MM.1S (cell line): ENCODE data around the gene ETV6.
"Not testable (repeated sequence)": the region's sequence is repeated elsewhere in the genome, so short reads cannot be mapped to it uniquely, and the experiment has no call there.

Source experiments
- DNase-seq: peaks from one replicate; pipeline ENCODE4 v3.0.0-alpha.2; 2015
- H2AFZ ChIP-seq: fragments of 300-600 bp; sonication (generic); 2 replicates; pipeline ENCODE4 v1.6.0; 2016; ENCODE audit warnings: antibody characterized with exemption, low read length
- H3F3A ChIP-seq: fragments of 300-600 bp; sonication (generic); 2 replicates; pipeline ENCODE4 v1.6.1; 2016; ENCODE audit warnings: mild to moderate bottlenecking, antibody characterized with exemption, low read length, moderate library complexity, mixed read lengths; ENCODE audit not compliant: insufficient read depth
- H3K27ac ChIP-seq: fragments of 300-600 bp; sonication (generic); 2 replicates; pipeline ENCODE4 v1.5.1; 2016; ENCODE audit warnings: mild to moderate bottlenecking, low read length
- H3K27me3 ChIP-seq: fragments of 300-600 bp; sonication (generic); replicated peaks from 2 replicates; pipeline ENCODE4 v1.6.0; 2016; ENCODE audit warnings: low read length; ENCODE audit not compliant: insufficient read depth
- H3K36me3 ChIP-seq: fragments of 300-600 bp; sonication (generic); replicated peaks from 2 replicates; pipeline ENCODE4 v1.6.1; 2016; ENCODE audit warnings: mild to moderate bottlenecking, low read length, mixed read lengths; ENCODE audit not compliant: insufficient read depth
- H3K4me1 ChIP-seq: fragments of 300-600 bp; sonication (generic); 2 replicates; pipeline ENCODE4 v1.6.1; 2016; ENCODE audit warnings: low read length, mixed read lengths
- H3K4me2 ChIP-seq: fragments of 300-600 bp; sonication (generic); 2 replicates; pipeline ENCODE4 v1.6.0; 2016; ENCODE audit warnings: low read depth, low read length
- H3K4me3 ChIP-seq: fragments of 300-600 bp; sonication (generic); 2 replicates; pipeline ENCODE4 v1.5.1; 2016; ENCODE audit warnings: low read length, mixed read lengths
- H3K79me2 ChIP-seq: fragments of 300-600 bp; sonication (generic); 2 replicates; pipeline ENCODE4 v1.6.1; 2016; ENCODE audit warnings: mixed run types, low read length, mixed read lengths
- H3K9ac ChIP-seq: fragments of 300-600 bp; sonication (generic); 2 replicates; pipeline ENCODE4 v1.6.1; 2016; ENCODE audit warnings: low read length, mixed read lengths
- H3K9me2 ChIP-seq: fragments of 300-600 bp; sonication (generic); replicated peaks from 2 replicates; pipeline ENCODE4 v1.6.1; 2016; ENCODE audit warnings: mild to moderate bottlenecking, low read length, mixed read lengths; ENCODE audit not compliant: insufficient read depth
- H3K9me3 ChIP-seq: fragments of 300-600 bp; sonication (generic); replicated peaks from 2 replicates; pipeline ENCODE4 v1.6.1; 2016; ENCODE audit warnings: mild to moderate bottlenecking, low read length, mixed read lengths; ENCODE audit not compliant: insufficient read depth
- H4K20me1 ChIP-seq: fragments of 300-600 bp; sonication (generic); 2 replicates; pipeline ENCODE4 v1.6.1; 2016; ENCODE audit warnings: mild to moderate bottlenecking, low read length, moderate library complexity, mixed read lengths; ENCODE audit not compliant: insufficient read depth
- EZH2 ChIP-seq: fragments of 300-600 bp; sonication (generic); optimal IDR thresholded peaks from 2 replicates; pipeline ENCODE3; 2017; ENCODE audit warnings: low read depth, mild to moderate bottlenecking, antibody characterized with exemption, low read length, mixed read lengths
- EZH2phosphoT487 ChIP-seq: fragments of 300-600 bp; sonication (generic); IDR thresholded peaks from 2 replicates; pipeline ENCODE4 v1.6.1; 2018; ENCODE audit warnings: antibody characterized with exemption, low read length
- TF ChIP-seq, protein P1 (sequence below): fragments of 300-600 bp; sonication (generic); IDR thresholded peaks from 2 replicates; pipeline ENCODE4 v1.5.1; 2016; ENCODE audit warnings: antibody characterized with exemption, low read length, mixed read lengths

ETV6 gene

DNA sequence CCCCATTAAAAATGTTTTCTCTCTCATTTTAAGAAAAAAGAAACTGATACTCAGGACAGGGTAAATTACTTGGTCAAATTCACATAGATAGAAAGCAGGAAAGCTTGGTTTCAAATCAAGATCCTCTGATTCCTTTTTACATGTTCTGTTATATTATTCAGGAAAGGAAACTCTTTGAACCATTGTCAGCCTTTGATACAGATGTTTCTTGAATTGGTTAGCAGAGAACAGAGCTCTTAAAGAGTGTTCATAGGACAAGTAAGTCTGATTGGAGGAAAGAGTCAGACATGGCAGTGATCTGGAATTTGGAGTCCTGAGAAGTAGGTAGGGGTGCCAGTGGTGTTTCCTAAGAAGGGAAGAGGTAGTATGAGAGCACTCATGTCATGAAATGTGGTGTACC lies 256.1 kb downstream of the ETV6 start:
- Histone ChIP-seq H3K4me2 (peak overlapping the region; percentile 59; the same call in 1 of the 2 replicates), H3K9ac (no peak overlapping the region; the same call in 1 of the 2 replicates), H3F3A (peaks cover 35% of the 10 kb centered on the region), H3K36me3 (no peaks in the 10 kb centered on the region), H4K20me1 (no peaks in the 10 kb centered on the region), H3K79me2 (no peaks in the 10 kb centered on the region), H3K4me3 (no peak overlapping the region), H3K27ac (peak overlapping the region; percentile 72), H3K4me1 (peaks cover 50% of the 10 kb centered on the region), H3K27me3 (no peaks in the 10 kb centered on the region), H2AFZ (peak overlapping the region; percentile 15; the same call in 1 of the 2 replicates), H3K9me3 (no peaks in the 10 kb centered on the region), H3K9me2 (no peaks in the 10 kb centered on the region)
- no peak for TF ChIP-seq EZH2phosphoT487
- TF ChIP-seq, protein P1, sequence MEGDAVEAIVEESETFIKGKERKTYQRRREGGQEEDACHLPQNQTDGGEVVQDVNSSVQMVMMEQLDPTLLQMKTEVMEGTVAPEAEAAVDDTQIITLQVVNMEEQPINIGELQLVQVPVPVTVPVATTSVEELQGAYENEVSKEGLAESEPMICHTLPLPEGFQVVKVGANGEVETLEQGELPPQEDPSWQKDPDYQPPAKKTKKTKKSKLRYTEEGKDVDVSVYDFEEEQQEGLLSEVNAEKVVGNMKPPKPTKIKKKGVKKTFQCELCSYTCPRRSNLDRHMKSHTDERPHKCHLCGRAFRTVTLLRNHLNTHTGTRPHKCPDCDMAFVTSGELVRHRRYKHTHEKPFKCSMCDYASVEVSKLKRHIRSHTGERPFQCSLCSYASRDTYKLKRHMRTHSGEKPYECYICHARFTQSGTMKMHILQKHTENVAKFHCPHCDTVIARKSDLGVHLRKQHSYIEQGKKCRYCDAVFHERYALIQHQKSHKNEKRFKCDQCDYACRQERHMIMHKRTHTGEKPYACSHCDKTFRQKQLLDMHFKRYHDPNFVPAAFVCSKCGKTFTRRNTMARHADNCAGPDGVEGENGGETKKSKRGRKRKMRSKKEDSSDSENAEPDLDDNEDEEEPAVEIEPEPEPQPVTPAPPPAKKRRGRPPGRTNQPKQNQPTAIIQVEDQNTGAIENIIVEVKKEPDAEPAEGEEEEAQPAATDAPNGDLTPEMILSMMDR, result no peak
- TF ChIP-seq EZH2, result no peak
- peak; percentile 21 for DNase-seq

DNA sequence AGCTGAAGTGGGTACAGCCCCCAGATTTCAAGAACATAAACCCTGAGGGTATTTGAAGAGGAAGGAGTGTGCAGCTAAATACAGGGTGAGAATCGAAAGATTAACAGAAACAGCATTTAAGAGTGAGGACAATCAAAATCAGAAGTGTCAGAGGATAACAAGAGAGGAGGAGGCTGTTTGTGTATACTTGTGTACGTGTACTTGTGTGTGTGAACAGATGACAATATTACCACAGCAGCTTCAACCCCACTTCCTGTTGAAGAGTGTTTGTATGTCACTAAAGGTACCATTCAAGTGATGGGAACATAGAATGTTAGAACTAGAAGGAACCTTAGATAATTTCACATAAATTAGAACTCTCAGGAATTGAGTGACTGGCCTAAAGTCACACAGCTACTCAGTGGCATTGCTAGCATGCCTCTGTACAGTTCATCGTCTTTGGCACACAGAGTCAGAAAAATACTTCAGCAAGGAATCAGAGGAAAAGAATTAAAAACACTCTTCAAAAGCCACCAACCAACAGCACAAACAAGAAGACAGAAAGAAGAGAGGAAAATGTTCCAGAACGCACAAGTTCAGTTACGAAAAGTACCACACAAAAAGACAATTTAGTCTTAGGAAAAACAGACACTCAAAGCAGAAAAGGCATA lies 256.9 kb downstream of the ETV6 start:
- no peak overlapping the region; the same call in 1 of the 2 replicates for H3K4me3 ChIP-seq
- no peaks in the 10 kb centered on the region for H3K36me3 ChIP-seq
- peaks cover 32% of the 10 kb centered on the region for H3F3A ChIP-seq
- no peak for TF ChIP-seq EZH2
- TF ChIP-seq EZH2phosphoT487, result no peak
- TF ChIP-seq, protein P1, result no peak
- H3K4me2 ChIP-seq, result peak overlapping the region; percentile 59
- H3K9me2 ChIP-seq, result no peaks in the 10 kb centered on the region
- H3K4me1 ChIP-seq, result peaks cover 44% of the 10 kb centered on the region
- H3K27me3 ChIP-seq, result no peaks in the 10 kb centered on the region
- H3K9ac ChIP-seq, result peak overlapping the region; percentile 28; the same call in 1 of the 2 replicates
- no peaks in the 10 kb centered on the region for H3K9me3 ChIP-seq
- H2AFZ ChIP-seq, result peak overlapping the region; percentile 35
- H3K27ac ChIP-seq, result peak overlapping the region; percentile 72
- DNase-seq, result peak; percentile 23
- H4K20me1 ChIP-seq, result no peaks in the 10 kb centered on the region
- no peaks in the 10 kb centered on the region for H3K79me2 ChIP-seq

DNA sequence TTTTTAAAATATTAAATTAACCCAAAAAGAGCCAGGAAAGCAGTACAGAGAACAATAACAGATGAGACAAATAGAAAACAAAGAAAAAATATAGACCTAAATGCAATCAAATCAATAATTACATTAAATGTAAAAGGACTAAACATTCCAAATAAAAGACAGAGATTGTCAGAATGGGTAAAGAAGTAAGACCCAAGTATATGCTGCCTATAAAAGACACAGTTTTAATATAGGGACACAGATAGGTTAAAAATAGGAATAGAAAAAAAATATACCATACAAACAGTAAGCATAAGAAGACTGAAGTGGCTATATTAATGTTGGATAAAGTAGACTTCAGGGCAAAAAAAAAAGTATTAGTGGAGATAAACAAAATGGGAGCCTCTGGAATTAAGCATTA lies 258.2 kb downstream of the ETV6 start:
- H3K4me1 ChIP-seq, result peaks cover 35% of the 10 kb centered on the region
- H3K9ac ChIP-seq, result no peak overlapping the region
- no peaks in the 10 kb centered on the region for H3K79me2 ChIP-seq
- H2AFZ ChIP-seq, result no peak overlapping the region
- no peaks in the 10 kb centered on the region for H3K36me3 ChIP-seq
- no peaks in the 10 kb centered on the region for H3K27me3 ChIP-seq
- no peak overlapping the region for H3K4me3 ChIP-seq
- peaks cover 20% of the 10 kb centered on the region for H3F3A ChIP-seq
- peak overlapping the region; percentile 59; the same call in 1 of the 2 replicates for H3K4me2 ChIP-seq
- peak overlapping the region; percentile 72; the same call in 1 of the 2 replicates for H3K27ac ChIP-seq
- TF ChIP-seq EZH2phosphoT487 (no peak), EZH2 (no peak)
- TF ChIP-seq, protein P1, result no peak
- no peaks in the 10 kb centered on the region for H3K9me3 ChIP-seq
- DNase-seq, result no peak
- H4K20me1 ChIP-seq, result no peaks in the 10 kb centered on the region
- H3K9me2 ChIP-seq, result no peaks in the 10 kb centered on the region

DNA sequence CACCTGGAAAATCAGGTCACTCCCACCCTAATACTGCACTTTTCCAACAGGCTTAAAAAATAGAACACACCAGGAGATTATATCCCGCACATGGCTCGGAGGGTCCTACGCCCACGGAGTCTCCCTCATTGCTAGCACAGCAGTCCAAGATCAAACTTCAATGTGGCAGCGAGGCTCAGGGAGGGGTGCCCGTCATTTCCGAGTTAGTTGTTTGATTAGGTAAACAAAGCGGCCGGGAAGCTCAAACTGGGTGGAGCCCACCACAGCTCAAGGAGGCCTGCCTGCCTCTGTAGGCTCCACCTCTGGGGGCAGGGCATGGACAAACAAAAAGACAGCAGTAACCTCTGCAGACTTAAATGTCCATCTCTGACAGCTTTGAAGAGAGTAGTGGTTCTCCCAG lies 259.9 kb downstream of the ETV6 start:
- H3K27me3 ChIP-seq, H3K79me2 ChIP-seq, H3K4me2 ChIP-seq, H4K20me1 ChIP-seq, H3K36me3 ChIP-seq, DNase-seq, H2AFZ ChIP-seq, H3K27ac ChIP-seq, H3K9me3 ChIP-seq, H3K4me3 ChIP-seq, H3K9me2 ChIP-seq, H3K9ac ChIP-seq: not testable (repeated sequence)
- peaks cover 28% of the 10 kb centered on the region for H3K4me1 ChIP-seq
- peaks cover 20% of the 10 kb centered on the region for H3F3A ChIP-seq
